ENCODE measurements around the gene RPL27A.
"Not testable (repeated sequence)": the region's sequence is repeated elsewhere in the genome, so short reads cannot be mapped to it uniquely, and the experiment has no call there.

The RPL27A gene

GRCh38 chr11:8682303-8683114 lies at the start of gene RPL27A, which contains the start of gene TRIM66:
Gene RPL27A, plus strand, starts transcription at chr11:8682792. Its CDS starts 22 bp downstream, at chr11:8682814.
Gene TRIM66, minus strand, starts transcription at chr11:8682665. Its CDS starts 10,391 bp downstream, at chr11:8672274.
- DNase-seq, result peak; percentile 94 to 96

GRCh38 chr11:8634498-8634897 lies 48.1 kb upstream of the RPL27A start:
- DNase-seq, result no peak

DNA sequence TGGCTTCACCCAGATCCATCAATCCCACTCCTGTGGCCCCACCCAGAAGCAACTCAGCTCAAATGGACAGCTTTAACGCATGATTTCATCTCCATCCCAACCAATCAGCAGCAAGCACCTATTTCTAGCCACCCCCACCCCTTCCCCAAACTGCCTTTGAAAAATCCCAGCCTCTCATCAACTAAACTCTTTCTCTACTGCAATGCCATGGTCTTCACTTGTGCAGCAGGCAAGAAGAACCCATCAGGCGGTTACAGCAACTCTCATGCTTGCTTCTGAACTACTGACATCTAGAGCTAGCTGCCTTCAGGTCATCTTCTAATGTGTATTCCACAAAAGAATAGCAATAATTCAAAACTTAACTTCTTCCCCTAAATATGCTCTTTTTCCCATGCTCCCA lies 46.5 kb upstream of the RPL27A start:
- DNase-seq, result no peak

DNA sequence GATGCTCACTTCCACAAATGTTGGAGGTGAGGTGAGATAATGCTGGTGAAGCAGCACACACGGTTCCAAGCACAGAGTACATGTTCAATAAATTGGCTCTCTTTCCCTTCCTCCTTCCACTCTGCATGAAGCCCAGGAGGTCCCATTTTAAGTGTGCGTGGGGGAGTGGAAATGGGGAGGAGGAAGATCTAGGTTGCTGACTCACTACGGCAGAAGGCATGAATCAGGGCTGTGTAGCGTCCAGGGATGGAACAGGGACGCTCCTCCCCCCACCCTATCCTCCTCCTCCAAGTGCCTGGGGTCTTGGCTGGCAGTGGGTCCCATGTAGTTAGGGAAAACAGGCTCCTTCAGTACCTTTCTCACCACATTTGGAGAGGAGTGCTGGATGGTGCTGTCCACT lies 44.3 kb upstream of the RPL27A start:
- no peak for DNase-seq

GRCh38 chr11:8639655-8640054 lies 42.9 kb upstream of the RPL27A start:
- DNase-seq, result no peak

DNA sequence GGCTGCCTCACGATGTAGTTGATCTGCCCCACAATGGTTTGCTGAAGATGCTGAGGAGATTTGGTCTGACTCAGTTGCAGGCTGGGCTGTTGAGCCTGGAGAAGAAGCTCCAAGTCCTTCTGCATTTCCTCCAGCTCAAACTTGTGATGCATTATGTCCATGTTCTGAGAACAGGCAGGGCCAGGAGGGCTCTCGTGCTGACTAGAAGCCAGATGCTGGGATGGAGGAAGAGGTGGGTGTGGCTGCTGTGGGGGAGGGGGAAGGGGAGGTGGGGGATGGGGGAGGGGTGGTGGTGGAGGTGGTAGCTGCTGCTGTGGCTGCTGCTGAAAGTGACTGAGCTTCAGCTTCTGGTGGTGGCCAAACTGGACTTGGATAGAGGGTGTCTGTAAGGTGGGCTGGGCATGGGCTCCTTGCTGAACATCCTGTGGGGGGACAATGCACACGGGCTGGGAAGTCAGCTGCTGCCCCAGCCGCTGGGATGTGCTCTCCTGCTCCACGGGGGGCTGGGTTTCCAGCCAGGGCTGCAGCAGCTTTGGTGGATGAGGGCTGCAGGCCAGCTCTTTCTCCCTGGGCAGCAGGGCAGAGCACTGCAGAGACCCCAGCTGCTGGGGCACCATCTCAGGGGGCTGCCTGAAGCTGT lies 42.2 kb upstream of the RPL27A start:
- DNase-seq, result no peak

DNA sequence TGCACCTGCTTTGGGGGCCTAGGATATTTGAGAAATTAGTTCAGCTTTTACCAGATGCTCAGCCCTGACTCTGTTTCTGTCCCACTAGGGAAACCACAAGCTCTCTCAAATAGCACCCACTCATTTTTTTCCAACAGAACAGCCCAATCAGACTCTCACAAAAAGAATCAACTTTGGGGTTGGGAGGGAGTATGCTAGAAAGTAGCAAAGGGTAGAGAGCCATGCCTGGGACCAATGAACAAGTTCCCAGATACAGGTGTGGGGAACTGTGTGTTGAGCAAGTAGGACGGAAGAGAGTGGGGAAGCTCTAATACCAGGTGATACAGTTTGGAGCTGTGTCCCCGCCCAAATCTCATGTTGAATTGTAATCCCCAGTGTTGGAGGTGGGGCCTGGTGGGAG lies 41.3 kb upstream of the RPL27A start:
- no peak for DNase-seq

GRCh38 chr11:8642196-8642841 lies 40.3 kb upstream of the RPL27A start:
- no peak for DNase-seq

GRCh38 chr11:8646873-8647272 lies 35.7 kb upstream of the RPL27A start:
- no peak for DNase-seq

DNA sequence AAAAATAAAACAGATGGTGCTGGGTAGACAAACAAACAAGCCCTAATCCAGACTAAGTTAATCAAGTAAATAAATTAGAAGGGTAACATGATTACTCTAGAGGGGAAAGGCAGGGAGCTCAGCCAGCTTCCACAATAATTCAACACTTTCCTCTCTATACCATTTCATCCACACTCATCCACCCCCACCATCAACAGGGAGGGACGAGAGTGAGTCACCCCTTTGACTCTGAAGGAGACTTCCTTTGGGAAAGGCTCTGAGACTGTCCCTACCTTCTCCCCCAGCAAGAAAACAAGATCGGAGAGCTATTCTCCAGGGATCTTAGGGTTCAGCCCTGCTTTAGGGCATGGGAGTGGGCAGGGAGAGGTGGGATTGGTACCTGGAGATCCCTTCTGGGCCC lies 33.2 kb upstream of the RPL27A start:
- DNase-seq, result no peak

- no peak for DNase-seq
Observed at GRCh38 chr11:8650401-8650990, 32.1 kb upstream of the RPL27A start.

- no peak for DNase-seq
Observed at GRCh38 chr11:8652140-8652539, 30.5 kb upstream of the RPL27A start.

- no peak for DNase-seq
Observed at GRCh38 chr11:8654503-8654902, 28.1 kb upstream of the RPL27A start.

DNA sequence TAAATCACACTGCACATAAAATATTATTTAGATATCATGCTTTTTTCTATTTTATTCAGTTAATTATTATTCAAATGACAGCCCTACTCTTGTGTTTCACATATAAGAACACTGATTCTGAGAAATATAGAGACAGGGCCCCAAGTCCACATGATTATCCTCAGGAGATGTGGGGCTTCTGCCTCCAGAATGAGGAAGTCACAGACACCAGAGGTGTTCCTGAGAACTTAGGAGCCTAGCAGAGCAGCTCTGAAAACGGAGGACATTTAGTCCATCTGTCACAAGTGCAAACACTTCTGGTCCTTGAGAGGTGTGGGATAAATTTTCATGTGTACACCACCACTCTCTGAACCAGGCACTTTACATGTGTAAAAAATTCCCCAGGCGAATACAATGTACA lies 26.3 kb upstream of the RPL27A start:
- no peak for DNase-seq

DNA sequence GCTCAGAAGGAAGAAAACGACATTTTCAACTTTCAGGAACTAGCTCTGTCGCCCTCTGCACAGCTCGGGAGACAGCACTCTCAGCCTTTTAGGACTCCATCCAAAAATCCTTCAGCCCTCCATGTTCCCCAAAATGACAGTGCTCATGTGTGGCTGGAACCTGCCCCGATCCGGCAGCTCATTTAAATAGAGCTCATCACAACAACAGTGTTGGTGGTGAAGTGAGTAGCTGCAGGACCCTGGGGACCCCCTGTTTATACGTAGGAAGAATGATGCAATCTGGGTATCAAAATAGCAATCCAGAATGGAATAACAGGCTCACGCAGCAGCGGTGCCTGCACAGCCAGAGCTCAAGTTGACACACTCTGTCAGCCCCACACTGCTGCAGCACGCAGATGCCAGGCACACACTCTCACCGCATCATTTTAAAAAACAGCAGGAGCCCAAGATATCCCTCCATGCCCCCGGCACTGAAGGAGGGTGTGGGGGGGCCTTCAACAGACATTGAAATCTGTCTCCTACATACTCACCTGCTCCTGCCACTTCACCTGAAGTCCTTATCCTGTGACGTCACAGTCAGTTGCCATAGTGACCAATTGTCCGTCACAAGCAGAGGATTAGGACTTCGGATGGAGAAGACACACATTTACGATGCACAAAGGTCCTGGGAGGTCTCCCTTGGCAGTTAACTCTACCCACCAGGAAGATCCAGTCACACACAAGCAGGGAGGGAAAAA lies 24.1 kb upstream of the RPL27A start:
- no peak for DNase-seq

DNA sequence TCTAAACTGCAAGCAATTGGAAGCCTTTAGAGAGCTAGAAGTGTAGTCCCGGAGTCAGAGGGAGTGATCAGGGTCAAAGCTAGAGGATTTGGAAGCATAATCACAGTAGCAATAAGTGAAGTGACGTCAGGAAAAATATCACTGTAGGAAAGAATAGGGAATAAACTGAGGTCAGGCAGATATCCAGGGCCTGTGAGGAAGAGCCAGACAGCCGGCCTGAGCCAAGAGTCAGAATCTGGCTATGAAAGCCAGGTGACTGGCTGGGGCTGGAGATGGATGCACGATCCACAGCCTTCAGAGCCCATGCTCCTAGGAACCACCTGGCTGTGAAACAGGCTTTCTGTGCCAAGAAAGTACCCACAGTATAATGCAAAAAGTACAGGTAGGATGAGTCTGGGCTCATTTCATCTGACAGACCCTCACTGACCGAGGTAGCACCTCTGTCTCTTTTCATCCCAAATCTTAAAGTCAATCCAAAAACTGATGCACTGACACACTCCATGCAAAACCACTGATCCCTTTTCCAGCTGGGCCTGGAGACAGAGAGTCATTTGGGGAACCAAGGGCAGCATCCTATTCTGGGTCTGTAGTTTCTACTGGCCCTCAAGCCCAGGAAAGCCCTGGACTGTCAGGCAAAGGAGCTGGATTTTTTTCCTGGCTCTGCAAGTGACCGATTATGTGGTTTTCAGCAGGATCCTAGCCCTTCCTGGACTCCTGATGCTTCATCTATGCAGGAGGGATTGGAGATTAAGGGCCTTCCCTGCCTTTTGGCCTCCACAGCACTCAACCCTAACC lies 21.4 kb upstream of the RPL27A start:
- DNase-seq, result no peak

- no peak for DNase-seq
Observed at GRCh38 chr11:8665222-8665621, 17.4 kb upstream of the RPL27A start.

DNA sequence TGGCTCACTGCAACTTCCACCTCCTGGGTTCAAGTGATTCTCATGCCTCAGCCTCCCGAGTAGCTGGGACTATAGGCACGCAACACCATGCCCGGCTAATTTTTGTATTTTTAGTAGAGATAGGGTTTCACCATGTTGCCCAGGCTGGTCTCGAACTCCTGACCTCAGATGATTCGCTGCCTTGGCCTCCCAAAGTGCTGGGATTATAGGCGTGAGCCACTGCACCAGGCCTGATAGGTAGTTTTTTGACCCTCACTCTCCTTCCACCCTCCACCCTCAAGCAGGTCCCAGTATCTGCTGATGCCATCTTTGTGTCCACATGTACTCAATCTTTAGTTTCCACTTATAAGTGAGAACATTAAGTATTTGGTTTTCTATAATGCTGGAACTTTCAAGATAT lies 12.5 kb upstream of the RPL27A start:
- DNase-seq, result not testable (repeated sequence)

DNA sequence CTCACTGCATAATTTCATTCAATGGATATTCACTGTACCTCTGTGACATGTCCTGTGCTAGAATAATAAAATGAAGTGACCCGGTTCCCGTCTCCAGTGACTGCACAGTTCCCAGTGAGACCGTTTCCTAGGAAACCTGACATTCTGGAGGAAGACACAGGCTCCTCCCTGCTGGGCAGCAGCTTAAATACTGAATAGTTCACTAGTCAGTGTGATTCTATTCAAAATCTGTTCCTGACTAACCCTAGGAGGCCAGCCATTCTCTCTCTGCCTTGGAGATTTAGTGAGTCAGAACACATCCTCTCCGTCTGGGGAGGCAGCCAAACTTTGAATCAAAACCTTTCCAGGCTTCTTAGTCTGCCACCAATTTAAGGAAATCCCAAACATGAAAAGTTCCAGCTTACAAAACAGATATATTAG lies 11.4 kb upstream of the RPL27A start:
- no peak for DNase-seq

DNA sequence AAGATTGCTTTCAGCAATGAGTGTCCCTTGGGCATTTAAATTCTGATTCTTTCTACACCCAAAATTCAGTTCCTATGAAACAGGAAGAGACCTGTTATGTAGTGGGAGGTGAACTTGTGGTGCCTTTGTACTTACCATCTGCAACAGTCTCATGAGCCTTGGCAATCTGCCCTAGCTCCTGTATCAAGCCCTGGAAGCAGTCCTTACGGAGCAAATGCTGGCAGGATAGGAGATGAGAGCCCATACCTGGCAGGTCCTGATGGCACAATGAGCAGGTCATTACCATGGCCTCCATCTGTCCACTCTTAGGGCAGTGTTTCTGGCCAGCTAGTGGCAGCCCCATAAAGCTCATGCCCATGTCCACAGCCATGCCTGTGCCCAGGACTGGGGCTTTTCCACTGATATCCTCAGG lies 10.9 kb upstream of the RPL27A start:
- DNase-seq, result no peak

DNA sequence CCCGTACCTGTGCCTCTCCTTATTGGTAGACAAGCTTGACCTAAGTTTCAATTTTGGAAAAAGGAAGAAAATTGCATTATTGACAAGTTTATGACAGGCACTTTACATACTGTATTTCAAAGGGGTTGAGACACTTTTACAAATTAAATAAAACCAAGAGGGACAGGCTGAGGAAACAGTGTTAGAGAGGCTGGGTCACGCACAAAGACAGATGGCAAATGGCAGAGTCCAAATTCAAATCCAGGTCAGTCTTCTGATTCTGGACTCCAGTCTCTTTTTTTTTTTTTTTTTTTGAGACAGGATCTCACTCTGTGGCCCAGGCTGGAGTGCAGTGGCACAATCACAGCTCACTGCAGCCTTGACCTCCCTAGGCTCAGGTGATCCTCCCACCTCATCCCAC lies 10.2 kb upstream of the RPL27A start:
- DNase-seq, result no peak

DNA sequence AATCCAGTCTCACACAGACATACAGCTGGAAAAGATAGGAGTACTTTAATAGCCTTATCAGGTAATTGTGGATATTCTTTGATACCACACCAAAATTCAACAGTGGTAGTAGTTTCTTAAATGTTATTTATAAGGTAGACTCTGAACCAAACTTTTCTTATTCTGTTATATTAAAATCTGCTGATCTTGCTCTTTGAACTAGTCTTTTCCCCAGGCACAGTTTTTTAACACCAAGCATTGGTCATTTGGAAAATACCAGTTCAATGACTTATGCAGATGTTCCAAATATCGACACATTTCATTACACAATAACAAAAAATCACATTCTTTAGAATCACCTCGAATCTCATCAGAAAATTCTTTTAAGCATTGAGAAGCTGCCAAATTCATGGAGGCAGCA lies 7.7 kb upstream of the RPL27A start:
- DNase-seq, result no peak

All from NCI-H187 (cell line).